Body of pancreas (tissue), 4 donors: ENCODE measurements around the gene NKD2.

Experiments
- CTCF ChIP-seq, 7 experiments: fragments of 450-650 bp in 4 of 7; fragments of 200-600 bp in 3 of 7; sonication (generic) in 3 of 7; IDR thresholded peaks; one replicate each; pipeline ENCODE4 v1.5.1; 2016 to 2019; ENCODE audit warnings: antibody characterized with exemption in 7 of 7
- POLR2A ChIP-seq, 3 donors: fragments of 450-650 bp; IDR thresholded peaks; one replicate each; pipeline ENCODE4 v1.6.1; 2016; ENCODE audit warnings: antibody characterized with exemption in 3 of 3, mild to moderate bottlenecking in 2 of 3

GRCh38 chr5:1017691-1018455 is 9.3 kb downstream of the NKD2 start:
- TF ChIP-seq CTCF (IDR thresholded peaks at IDR 0.05) (no peak), POLR2A (IDR thresholded peaks at IDR 0.05) (no peak)
